AG20443 (cell line): Measurements from ENCODE around the gene CADM3.
A peak's percentile ranks its signal among the peaks of the same experiment; 100 is the strongest.

ENCODE experiments used
- DNase-seq: peaks from one replicate; pipeline ENCODE4 v3.0.0; 2012; ENCODE audit warnings: low spot score, mixed read lengths

CADM3 gene

GRCh38 chr1:159171254-159171687, at the start of gene CADM3:
CADM3 (plus strand) TSS chr1:159171615; CDS start chr1:159171766, 151 bp downstream.
- DNase-seq, result no peak

- DNase-seq, result peak; percentile 45
Measured at GRCh38 chr1:159122005-159122621, 49.3 kb upstream of the CADM3 start.

GRCh38 chr1:159123587-159123986, 47.8 kb upstream of the CADM3 start:
- DNase-seq, result no peak

GRCh38 chr1:159132271-159132881, 39.0 kb upstream of the CADM3 start:
- peak; percentile 84 for DNase-seq

GRCh38 chr1:159140474-159140873, 30.9 kb upstream of the CADM3 start:
- no peak for DNase-seq

GRCh38 chr1:159141584-159142390, 29.6 kb upstream of the CADM3 start:
- DNase-seq, result peak; percentile 51

GRCh38 chr1:159142391-159142663, 29.1 kb upstream of the CADM3 start:
- no peak for DNase-seq

GRCh38 chr1:159142726-159143510, 28.5 kb upstream of the CADM3 start:
- DNase-seq, result no peak

- DNase-seq, result no peak
Measured at GRCh38 chr1:159144571-159144970, 26.8 kb upstream of the CADM3 start.

GRCh38 chr1:159146980-159147379, 24.4 kb upstream of the CADM3 start:
- no peak for DNase-seq

- DNase-seq, result no peak
Measured at GRCh38 chr1:159152031-159152430, 19.4 kb upstream of the CADM3 start.

GRCh38 chr1:159161001-159161718, 10.3 kb upstream of the CADM3 start:
- DNase-seq, result peak; percentile 87

- no peak for DNase-seq
Measured at GRCh38 chr1:159161719-159162026, 9.7 kb upstream of the CADM3 start.

GRCh38 chr1:159162516-159163265, 8.7 kb upstream of the CADM3 start:
- DNase-seq, result no peak

GRCh38 chr1:159163614-159164228, 7.7 kb upstream of the CADM3 start:
- no peak for DNase-seq

- no peak for DNase-seq
Measured at GRCh38 chr1:159168043-159168442, 3.4 kb upstream of the CADM3 start.

GRCh38 chr1:159170639-159171038, 776 bp upstream of the CADM3 start:
- no peak for DNase-seq

GRCh38 chr1:159171688-159172501, 480 bp downstream of the CADM3 start:
- DNase-seq, result peak; percentile 18

- no peak for DNase-seq
Measured at GRCh38 chr1:159172614-159173291, 1.3 kb downstream of the CADM3 start.
